GM19452 (cell line): ENCODE measurements around the gene EIF2B5.
"Not testable (repeated sequence)": the region's sequence is repeated elsewhere in the genome, so short reads cannot be mapped to it uniquely, and the experiment has no call there.

Experiments used
- ATAC-seq: cut with Tn5 transposase; IDR thresholded peaks from one replicate; pipeline ENCODE4 v1.9.1; 2021; ENCODE audit not compliant: unreplicated experiment

Gene EIF2B5

DNA sequence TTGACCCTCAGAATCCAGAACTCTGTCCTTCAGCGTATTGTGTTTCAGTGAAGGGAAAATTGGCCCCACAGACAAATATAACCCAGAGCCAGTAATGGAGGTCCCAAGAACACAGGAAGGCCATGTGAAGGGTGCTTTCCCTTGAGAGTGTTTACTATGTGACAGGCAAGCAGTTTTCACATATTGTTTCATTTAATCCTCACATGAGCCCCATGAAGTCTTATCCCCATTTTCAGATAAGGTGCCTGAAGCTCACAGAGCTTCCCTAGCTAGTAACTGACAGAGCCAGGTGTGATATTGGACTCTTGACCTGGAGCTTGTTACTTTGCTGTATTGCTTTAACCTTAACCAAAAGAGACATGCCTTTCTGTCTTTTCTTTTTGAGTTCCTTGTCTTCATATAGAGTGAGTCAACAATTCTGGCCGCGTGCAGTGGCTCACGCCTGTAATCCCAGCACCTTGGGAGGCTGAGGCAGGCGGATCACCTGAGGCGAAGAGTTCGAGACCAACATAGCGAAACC lies 10.7 kb downstream of the EIF2B5 start:
- ATAC-seq, result no peak

DNA sequence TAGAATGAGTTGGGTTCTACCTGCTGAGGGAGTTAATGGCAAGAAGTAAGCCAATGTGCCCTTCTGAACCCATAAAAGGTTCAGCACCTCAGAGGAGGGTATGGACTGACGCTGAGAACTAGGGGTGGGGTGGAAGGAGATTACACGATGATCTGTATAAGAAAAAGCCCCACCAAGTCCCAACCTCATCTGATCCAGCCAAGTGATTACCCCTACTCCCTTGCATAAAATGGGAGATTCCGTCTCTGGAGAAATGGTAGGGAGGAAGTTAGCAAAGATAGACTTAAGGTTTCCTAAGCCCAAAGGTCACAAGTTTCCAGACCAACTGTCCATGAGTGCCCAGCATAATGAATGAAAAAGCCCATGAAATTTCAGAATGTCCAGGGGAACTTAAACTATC lies 12.9 kb downstream of the EIF2B5 start:
- ATAC-seq, result no peak

DNA sequence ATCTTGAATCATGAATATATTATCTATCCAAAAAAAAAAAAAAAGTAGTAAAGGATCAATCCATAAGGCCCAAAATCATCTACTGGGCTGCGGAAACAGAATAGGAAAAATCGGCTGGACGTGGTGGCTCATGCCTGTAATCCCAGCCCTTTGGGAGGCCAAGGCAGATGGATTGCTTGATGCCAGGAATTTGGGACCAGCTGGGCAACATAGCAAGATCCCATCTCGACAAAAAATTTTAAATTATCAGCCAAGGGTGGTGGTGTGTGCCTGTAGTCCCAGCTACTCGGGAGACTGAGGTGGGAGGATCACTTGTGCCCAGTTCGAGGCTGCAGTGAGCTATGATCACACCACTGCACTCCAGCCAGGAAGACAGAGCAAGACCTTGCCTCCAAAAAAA lies 14.0 kb downstream of the EIF2B5 start:
- ATAC-seq, result no peak

DNA sequence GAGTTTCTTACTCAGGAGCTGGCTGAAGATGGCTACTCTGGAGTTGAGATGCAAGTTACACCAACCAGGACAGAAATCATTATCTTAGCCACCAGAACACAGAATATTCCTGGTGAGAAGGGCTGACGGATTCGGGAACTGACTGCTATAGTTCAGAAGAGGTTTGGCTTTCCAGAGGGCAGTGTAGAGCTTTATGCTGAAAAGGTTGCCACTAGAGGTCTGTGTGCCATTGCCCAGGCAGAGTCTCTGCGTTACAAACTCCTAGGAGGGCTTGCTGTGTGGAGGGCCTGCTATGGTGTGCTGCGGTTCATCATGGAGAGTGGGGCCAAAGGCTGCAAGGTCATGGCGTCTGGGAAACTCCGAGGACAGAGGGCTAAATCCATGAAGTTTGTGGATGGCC lies 14.6 kb downstream of the EIF2B5 start:
- ATAC-seq, result not testable (repeated sequence)

DNA sequence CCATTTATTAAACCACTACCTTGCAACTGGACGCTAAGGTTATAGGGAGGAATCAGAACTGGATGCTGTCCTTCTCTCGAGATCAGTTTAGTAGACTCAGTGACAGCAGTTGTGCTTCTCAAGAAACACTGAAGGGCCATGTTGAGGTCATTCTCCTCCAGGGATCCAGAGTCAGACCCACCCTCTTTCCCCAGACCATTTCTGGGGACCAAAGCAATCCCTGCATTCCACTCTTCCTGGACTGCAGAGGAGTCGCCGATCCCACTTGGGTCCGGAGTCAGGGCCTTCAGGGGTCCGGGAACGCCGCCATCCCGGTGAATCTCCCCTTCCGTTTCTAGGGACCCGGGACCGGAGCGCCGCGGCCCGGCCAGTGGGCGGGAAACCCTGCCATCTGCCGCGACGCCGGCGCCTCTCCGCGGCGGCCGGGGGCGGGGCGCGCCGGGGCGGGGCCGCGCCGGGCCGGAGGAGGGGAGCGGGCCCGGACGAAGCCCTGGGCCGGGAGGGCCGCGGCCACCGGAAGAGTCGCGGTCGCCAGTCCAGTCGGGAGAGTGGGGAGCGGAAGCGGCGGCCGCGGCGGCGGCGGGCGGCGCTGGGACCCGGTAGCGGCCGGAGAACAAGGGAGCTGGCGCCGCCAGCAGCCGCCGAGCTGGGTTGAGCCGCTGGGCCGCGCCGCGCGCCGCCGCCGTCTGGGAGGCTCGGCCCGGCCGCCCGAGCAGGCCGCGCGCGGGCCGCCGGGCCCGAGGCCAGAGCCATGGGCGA lies 19.9 kb downstream of the EIF2B5 start, which contains the start of gene DVL3:
TSS of gene DVL3 (plus strand) at position 493 of the 759 bp plus-strand sequence. CDS start at position 752, 259 bp downstream.
- peak; percentile 73 for ATAC-seq

DNA sequence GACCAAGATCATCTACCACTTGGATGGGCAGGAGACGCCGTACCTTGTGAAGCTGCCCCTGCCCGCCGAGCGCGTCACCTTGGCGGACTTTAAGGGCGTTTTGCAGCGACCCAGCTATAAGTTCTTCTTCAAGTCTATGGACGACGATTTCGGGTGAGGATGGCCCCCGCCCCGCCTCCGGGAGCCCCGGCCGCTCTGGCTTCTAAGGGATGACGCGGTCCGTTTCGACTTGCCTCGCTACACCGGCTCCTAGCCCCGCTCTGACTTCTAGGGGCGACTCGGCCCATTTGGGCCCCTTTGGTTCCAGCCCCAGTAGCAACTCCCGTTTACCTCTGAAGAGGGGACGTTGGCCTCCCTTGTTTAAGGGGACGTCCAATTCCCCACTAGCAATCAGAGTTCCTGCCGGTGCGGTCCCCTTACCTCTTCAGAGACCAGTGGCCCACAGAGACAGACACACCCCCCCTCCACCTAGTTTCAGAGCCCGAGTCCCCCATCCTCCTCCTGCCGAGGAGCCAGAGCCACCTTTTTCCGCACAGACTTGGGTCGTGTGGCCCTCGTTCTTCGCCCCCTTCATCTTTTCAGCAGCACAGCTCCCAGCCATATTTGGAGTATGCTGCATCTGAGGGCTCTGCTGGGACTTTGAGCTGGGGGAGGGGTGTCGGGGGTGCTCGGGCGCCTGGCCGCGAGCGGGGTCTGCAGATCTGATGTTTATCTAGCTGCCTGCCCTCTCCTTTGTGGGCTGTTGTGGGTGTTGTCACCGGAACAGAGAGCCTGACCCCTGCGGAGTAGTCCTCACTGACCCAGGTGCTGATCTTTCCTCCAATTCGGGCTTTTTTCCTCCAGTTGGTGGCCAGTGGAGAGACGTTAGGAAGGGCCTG lies 20.7 kb downstream of the EIF2B5 start:
- ATAC-seq, result peak; percentile 35

DNA sequence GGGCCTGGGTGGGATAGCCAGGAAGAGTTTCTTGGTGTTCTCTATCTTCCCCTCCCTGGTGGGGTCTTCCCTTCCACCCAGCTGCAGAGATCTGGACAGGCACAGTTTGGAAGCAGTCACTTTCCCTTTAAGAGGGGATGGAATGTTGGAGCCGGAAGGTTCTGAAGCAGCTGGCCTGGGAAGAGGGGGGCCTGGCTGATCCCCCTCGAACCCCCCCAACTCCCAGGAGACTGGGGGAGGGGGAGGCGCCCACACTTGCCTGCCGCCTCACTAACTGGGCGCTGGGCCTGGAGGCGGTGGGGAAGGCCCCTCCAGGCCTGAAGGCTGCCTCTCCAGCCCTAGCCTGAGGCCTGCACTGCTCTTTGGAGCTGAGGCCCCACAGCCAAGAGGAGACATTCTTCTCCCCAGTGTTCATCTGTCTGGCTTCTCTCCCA lies 21.4 kb downstream of the EIF2B5 start:
- ATAC-seq, result no peak

DNA sequence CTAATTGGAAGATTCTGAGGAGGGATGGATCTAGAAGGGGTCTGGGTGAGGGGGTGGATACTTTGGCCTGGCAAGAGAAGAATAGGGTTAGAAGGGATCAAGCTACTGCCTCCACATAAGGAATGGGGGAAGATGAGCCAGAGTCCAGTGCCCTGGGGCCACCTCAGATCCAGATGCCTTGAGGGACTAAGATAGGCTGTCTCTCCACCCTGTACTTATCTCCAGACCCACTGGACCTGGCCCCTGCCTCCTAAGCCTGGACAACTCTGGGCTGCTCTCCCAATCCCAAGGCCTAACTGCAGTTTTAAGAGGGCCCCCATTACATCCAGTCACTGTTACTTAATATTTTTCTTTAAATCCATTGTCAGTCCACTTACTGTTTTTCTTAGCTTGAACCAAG lies 22.0 kb downstream of the EIF2B5 start:
- no peak for ATAC-seq

DNA sequence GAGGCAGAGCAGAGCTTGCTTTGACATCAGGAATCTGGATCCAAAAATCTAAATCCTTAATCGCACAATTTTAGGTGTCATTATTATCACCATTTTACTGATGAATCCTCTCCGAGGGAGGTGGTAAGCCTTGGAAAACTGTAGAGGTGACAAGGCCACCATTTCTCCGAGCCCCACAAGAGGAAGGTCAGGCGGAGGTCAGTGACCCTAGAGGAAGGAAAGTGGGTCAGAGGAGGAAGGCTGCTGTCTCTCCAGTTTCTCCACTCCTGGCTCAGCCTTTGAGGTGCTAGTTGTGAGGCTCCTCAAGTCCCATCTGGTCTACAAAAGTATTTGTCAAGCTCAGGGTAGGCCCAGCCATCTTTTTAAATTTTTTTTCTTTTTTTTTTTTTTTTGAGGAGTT lies 23.2 kb downstream of the EIF2B5 start:
- ATAC-seq, result no peak

DNA sequence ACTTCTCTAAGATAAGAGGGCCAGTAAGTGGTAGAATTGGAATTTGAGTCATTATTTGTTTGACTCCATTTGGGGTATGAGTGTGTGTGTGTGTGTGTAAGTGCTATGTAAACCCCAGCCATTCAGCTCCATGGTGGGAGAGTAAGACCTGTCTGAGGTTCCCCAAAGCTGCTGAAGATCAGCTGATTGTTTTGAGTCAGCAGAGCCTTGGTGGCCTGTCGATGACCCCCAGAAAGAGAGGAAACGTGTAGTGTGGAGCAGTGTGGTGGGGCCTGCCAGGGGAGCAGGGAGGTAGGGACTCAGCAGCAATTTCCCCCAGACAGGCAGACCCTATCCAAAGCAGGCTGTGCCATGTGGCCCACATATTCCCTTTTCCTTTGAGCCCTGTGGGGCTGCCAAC lies 25.3 kb downstream of the EIF2B5 start:
- ATAC-seq, result no peak

DNA sequence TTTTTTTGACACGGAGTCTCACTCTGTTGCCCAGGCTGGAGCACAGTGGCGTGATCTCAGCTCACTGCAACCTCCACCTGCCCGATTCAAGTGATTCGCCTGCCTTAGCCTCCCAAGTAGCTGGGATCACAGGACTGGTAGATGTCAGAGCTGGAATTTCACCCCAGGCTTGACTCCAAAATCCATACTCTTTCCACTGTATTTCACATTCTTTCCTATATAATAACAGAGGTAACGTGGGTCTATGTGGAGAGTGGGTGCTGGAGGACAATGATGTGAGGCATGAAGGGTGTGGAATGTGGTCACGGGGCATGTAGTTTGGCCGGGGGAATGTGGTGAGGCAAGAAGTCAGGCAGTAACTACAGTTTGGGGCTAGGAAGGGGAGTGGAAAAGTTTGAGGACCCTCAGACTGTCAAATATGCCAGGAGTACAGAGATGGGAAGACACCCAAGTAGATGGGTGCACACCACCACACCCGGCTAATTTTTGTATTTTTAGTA lies 27.5 kb downstream of the EIF2B5 start:
- not testable (repeated sequence) for ATAC-seq

DNA sequence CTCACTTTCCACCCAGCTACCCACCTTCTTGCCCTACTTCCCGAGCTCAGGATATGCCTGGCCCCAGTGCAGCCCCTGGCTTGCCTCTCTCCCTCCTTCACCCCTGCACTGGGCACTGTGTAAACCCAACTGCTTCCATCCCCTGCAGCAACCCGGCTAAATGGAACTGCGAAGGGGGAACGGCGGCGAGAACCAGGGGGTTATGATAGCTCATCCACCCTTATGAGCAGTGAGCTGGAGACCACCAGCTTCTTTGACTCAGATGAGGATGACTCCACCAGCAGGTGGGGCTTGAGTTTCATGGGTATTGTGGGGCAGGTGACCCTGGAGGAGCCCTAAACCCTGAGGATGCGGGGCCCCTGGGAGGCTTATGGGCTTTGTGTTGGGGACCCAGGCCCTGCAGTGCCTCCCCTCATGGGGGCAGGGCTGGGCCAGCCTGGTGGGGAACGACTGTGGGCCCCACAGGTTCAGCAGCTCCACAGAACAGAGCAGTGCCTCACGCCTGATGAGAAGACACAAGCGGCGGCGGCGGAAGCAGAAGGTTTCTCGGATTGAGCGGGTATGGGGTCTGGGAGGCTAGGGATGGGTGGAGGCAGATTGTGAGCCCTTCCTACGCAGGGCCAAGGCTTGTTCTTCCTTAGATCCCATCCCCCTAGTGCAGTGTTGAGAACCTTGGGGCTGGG lies 29.6 kb downstream of the EIF2B5 start:
- ATAC-seq, result no peak

DNA sequence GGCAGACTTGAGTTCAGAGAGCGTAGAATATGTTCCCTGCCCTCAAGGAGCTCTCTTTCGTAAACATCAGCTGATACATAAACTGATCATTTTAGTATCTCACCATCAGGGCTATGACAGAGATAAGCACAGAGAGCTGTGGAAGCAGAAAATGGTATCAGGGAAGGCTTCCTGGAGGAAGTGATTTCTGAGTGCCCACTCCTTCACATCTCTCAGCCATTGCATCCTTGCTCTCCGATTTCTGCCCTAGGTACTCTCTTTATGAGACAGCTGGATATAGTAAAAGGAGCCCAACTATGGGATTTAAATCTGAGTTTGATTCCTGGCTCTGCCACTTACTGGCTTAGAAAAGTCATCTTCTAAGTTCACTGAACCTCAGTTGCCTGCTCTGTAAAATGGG lies 30.4 kb downstream of the EIF2B5 start:
- ATAC-seq, result no peak

DNA sequence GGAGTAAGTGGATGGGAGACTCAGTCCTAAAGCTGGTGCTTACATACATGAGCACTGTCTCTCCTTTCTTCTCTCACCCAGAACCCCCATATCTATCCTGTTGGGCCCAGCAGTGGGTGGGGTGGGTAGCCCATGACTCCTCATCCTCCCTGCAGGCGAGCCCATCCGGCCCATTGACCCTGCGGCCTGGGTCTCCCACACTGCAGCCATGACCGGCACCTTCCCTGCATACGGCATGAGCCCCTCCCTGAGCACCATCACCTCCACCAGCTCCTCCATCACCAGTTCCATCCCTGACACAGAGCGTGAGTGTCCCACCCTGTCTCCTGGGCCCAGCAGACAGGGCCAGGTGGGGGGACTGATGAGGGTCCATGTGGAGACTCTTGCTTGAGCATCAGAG lies 31.5 kb downstream of the EIF2B5 start:
- ATAC-seq, result no peak

DNA sequence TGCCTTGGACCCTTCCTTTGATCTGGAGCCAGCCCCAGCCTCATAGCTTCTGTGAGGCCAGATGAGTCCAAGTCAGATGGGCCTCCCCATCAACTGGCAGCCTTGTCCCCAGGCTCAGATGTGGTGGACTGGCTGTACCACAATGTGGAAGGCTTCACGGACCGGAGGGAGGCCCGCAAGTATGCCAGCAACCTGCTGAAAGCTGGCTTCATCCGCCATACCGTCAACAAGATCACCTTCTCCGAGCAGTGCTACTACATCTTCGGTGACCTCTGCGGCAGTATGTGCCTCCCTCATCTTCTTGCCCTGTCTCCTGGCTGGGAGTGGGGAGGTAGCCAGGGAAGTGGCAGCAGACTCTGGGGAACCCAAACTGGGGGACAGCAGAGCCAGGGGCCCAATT lies 32.6 kb downstream of the EIF2B5 start:
- no peak for ATAC-seq

DNA sequence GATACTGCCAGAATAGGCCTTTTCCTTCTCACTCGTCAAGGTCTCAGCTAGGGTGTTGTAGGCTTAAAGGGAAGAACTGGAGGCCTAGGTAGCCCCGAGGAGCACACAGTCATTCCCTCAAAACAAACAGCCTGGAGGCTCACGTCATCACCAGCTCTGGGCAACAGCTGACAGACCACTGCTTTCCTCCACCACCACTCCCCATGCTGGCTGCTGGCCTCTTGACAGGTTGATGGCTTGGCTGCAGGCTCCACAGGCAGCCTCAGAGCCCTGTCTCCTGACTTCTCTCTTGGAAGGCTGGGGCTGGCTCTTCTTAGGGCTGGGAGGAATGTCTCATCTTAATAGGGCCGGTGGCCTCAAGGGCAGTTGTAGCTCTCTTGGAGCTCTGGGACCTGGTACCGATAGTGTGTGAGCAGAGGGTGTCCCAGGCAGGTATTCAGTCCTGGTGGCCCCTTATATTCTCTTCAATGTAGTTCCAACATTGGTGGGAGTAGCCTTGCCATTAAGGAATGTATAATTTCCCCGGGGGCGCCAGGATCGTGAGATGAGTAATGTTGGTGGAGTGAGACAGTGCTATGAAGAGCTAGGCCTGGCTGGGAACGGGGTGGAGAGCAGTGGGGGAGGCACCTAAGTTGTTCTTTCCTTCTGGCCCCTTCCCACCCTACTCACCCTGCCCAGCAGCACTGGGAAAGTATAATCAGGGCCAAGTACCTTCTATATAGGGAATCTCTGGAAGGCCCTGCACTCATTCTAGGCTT lies 33.4 kb downstream of the EIF2B5 start:
- ATAC-seq, result no peak

DNA sequence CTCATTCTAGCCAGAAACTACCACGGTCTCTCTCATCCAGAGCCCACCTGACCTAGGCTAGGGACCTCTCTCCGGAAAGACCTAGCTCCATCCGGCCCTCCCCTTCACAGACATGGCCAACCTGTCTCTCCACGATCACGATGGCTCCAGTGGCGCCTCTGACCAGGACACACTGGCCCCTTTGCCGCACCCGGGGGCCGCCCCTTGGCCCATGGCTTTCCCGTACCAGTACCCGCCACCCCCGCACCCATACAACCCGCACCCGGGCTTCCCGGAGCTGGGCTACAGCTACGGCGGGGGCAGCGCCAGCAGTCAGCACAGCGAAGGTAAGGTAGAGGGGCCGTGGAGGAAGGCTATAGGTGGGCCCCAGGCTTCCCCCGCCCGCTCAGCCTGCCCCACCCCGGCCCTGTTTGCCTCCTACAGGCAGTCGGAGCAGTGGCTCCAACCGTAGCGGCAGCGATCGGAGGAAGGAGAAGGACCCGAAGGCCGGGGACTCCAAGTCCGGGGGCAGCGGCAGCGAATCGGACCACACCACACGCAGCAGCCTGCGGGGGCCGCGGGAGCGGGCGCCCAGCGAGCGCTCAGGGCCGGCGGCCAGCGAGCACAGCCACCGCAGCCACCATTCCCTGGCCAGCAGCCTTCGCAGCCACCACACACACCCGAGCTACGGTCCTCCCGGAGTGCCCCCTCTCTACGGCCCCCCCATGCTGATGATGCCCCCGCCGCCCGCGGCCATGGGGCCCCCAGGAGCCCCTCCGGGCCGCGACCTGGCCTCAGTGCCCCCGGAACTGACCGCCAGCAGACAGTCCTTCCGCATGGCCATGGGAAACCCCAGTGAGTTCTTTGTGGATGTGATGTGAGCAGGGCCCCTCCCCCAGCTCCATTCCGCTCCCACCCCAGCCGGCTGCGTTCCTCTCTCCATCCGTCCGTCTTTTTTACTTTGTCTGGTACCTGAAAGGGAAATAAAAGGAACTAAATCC lies 35.0 kb downstream of the EIF2B5 start:
- no peak for ATAC-seq

DNA sequence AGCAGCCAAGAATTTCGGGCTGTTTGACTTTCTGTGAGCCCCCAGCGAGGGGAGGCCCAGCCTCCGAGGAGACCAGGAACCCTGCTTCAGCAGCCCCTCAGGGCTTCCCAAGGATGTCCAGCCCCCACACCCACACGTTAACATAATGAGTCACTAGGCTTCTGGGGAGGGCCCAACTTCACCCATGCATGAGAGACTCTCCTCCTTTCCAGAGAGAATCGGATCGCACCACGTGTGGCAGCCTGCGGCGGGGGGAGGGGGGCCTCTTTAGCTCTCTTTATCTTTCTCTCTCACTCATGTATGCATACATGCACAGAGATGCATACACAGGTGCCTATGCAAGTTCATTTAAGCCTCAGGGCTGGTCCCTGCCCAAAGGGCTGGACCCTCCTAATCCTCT lies 36.4 kb downstream of the EIF2B5 start:
- ATAC-seq, result no peak

DNA sequence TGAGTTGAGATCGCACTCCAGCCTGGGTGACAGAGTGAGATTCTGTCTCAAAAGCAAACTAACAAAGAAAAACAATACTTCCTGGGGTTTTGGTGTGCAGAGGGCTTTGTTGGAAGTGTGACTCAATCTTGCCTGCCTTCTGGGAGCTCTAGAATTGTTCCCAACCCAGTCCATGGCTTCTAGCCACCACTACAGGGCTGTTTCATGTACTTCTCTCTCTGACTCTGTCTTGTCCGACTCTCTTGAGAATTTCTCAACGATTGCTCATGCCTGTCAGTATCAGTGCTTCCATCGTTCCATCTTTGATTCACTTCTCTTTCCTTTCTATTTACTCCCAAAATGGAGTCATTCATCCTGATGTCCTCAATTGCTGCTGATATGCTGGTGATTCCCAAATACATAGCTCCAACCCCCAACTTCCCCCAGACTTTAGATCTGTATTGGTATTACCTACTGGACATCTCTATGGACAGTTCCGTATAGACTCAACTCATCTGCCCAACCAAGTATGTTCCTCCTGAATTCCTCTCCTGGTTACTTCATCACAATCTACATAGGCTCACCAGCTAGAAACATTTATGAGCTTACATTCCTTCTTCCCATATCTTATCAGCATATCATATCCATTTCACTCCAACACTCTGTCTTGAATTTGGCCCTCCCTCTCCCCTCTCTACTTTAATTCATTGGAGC lies 37.7 kb downstream of the EIF2B5 start:
- no peak for ATAC-seq
